ENCODE measurements around the gene RBFOX2.
A peak's percentile ranks its signal among the peaks of the same experiment; 100 is the strongest.
"Not testable (repeated sequence)": the region's sequence is repeated elsewhere in the genome, so short reads cannot be mapped to it uniquely, and the experiment has no call there.

RBFOX2 gene, protein sequence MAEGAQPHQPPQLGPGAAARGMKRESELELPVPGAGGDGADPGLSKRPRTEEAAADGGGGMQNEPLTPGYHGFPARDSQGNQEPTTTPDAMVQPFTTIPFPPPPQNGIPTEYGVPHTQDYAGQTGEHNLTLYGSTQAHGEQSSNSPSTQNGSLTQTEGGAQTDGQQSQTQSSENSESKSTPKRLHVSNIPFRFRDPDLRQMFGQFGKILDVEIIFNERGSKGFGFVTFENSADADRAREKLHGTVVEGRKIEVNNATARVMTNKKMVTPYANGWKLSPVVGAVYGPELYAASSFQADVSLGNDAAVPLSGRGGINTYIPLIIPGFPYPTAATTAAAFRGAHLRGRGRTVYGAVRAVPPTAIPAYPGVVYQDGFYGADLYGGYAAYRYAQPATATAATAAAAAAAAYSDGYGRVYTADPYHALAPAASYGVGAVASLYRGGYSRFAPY

DNA sequence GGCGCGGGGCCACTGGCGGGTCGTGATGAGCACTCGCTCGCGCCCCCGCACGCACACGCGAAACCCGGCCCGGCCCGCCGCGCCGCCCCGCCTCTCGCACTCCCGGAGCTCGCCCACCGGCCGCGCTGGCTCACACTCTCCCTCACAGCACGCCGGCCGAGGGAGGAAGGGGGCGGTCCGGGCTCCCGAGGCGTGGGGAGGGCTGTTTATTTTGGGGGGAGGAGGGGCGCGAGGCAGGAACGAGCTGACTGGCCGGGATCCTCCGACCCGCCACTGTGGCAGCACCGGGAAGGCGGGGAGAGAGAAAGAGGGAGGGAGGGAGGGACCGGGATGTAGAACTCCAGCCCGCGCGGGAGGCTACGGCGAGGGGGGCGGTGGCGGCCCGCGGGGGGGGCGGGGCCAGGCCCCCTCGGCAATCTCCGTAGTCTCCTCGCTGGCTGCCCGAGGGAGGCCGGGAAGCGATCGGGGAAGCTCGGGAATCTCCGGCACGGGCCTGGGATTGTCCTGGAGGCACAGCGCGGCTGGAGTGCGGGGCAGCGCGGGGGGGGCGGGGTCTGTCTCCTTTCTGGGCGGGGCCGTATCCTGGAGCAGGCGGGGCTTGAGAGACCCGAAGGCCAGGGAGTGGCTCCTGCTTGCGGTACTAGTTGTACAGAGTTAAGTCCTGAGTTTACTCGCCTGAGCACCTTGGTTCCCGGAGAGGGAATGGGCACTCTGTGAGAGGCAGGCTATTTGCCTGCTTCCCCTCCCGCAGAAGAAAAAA, at the start of gene RBFOX2:
TSS of gene RBFOX2 (minus strand) at position 179 of the 760 bp plus-strand sequence. CDS start 399 bp downstream, outside the sequence.
- TF ChIP-seq, protein P1, sequence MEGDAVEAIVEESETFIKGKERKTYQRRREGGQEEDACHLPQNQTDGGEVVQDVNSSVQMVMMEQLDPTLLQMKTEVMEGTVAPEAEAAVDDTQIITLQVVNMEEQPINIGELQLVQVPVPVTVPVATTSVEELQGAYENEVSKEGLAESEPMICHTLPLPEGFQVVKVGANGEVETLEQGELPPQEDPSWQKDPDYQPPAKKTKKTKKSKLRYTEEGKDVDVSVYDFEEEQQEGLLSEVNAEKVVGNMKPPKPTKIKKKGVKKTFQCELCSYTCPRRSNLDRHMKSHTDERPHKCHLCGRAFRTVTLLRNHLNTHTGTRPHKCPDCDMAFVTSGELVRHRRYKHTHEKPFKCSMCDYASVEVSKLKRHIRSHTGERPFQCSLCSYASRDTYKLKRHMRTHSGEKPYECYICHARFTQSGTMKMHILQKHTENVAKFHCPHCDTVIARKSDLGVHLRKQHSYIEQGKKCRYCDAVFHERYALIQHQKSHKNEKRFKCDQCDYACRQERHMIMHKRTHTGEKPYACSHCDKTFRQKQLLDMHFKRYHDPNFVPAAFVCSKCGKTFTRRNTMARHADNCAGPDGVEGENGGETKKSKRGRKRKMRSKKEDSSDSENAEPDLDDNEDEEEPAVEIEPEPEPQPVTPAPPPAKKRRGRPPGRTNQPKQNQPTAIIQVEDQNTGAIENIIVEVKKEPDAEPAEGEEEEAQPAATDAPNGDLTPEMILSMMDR (IDR thresholded peaks at IDR 0.05; ENCODE audit: borderline replicate concordance, insufficient read depth, low read depth, low read length), result no peak
- H3K4me3 ChIP-seq (ENCODE audit: low read depth, low read length), result peak within 1 kb of the TSS; percentile 31

GRCh38 chr22:36077271-36077670, 48.6 kb upstream of the RBFOX2 start:
- no peak overlapping the region for H3K4me3 ChIP-seq (ENCODE audit: low read depth, low read length)
- TF ChIP-seq, protein P1 (IDR thresholded peaks at IDR 0.05; ENCODE audit: borderline replicate concordance, insufficient read depth, low read depth, low read length), result no peak

GRCh38 chr22:36075724-36076123, 47.1 kb upstream of the RBFOX2 start:
- H3K4me3 ChIP-seq (ENCODE audit: low read depth, low read length), result no peak overlapping the region
- TF ChIP-seq, protein P1 (IDR thresholded peaks at IDR 0.05; ENCODE audit: borderline replicate concordance, insufficient read depth, low read depth, low read length), result no peak

DNA sequence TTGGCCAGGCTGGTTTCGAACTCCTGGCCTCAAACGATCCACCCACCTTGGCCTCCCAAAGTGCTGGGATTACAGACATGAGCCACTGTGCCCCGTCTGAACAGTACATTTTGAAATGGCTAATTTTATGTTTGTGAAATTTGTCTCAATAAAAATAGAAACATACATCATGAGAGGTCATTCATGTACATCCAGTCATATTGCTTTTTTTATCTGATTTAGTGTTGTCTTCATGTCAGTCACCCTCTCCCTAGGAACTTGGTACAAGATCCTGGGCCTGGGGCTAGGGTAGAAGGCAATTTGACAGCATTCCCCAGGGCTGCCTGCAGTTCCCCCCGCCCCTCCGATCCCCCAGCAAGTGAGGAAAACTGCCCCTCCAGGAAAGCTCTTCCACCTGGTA, 46.6 kb upstream of the RBFOX2 start:
- TF ChIP-seq, protein P1 (IDR thresholded peaks at IDR 0.05; ENCODE audit: borderline replicate concordance, insufficient read depth, low read depth, low read length), result no peak
- no peak overlapping the region for H3K4me3 ChIP-seq (ENCODE audit: low read depth, low read length)

DNA sequence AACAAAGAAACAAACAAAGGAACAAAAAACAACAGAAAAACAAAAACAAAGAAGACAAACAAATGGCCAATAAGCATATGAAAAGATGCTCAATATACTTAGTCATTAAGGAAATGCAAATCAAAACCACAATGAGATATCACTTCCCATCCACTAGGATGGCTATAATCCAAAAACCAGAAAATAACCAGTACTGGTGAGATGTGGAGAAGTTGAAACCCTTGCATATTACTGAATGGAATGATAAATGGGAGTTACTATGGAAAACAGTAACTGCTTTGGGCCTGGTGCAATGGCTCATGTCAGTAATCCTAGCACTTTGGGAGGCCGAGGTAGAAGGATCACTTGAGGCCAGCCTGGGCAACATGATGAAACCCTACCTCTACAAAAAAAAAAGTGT, 44.9 kb upstream of the RBFOX2 start:
- H3K4me3 ChIP-seq (ENCODE audit: low read depth, low read length), result no peak overlapping the region
- TF ChIP-seq, protein P1 (IDR thresholded peaks at IDR 0.05; ENCODE audit: borderline replicate concordance, insufficient read depth, low read depth, low read length), result no peak

DNA sequence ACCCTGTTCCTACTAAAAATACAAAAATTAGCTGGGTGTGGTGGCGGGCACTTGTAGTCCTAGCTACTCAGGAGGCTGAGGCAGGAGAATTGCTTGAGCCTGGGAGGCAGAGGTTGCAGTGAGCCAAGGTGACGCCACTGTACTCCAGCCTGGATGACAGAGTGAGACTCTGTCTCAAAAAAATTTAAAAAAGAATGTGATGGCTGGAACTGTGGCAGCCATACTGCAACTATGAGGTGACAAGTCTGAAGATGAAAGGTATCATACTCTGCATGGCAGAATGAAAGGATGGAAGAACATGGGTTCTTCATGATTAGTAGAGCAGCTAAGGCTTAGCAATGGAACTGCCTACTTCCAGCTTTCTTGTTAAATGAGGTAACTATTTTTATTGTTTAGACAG, 42.0 kb upstream of the RBFOX2 start:
- H3K4me3 ChIP-seq (ENCODE audit: low read depth, low read length), result not testable (repeated sequence)

- H3K4me3 ChIP-seq (ENCODE audit: low read depth, low read length), result no peak overlapping the region
Observed at GRCh38 chr22:36069368-36069767, 40.7 kb upstream of the RBFOX2 start.

More at GRCh38 chr22:36069368-36069767, 40.7 kb upstream of the RBFOX2 start:
- TF ChIP-seq, protein P1 (IDR thresholded peaks at IDR 0.05; ENCODE audit: borderline replicate concordance, insufficient read depth, low read depth, low read length), result no peak

Measured in GM12875 (cell line).